Breast epithelium (tissue), 3 donors: ENCODE measurements around the gene MALRD1.

ENCODE experiments used
- POLR2A ChIP-seq: fragments of 450-650 bp; IDR thresholded peaks from one replicate; pipeline ENCODE4 v1.6.1; 2016; ENCODE audit warnings: antibody characterized with exemption, mild to moderate bottlenecking, moderate library complexity
- POLR2AphosphoS5 ChIP-seq, 3 donors: sonication (generic); formaldehyde crosslinking; IDR thresholded peaks; one replicate each; pipeline ENCODE4 v1.6.1; 2017; ENCODE audit warnings: antibody characterized with exemption in 3 of 3
- TF ChIP-seq, protein P1 (sequence below), 3 donors: fragments of 450-650 bp; IDR thresholded peaks; one replicate each; pipeline ENCODE4 v1.5.1; 2016 to 2017; ENCODE audit warnings: antibody characterized with exemption in 3 of 3, mild to moderate bottlenecking in 3 of 3, moderate library complexity in 3 of 3

DNA sequence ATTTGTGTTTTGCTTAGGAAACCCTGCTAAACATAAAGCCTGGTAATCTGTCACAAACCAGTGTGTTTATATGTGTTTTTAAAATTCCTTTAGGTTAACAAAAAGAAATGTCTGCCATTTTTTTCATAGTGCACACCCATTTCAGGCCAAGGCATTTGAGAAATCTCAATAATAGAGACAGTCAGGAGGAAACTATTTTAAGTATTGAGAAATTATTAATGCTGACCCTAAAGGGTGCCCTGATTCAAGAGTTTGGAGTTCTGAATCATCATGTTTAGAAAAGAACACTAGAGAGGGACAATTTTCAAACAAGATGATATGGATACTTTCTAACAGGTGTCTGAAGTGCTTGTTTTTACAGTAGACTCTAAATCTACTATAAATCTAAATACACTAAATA is 28.7 kb downstream of the MALRD1 start:
- TF ChIP-seq, protein P1, sequence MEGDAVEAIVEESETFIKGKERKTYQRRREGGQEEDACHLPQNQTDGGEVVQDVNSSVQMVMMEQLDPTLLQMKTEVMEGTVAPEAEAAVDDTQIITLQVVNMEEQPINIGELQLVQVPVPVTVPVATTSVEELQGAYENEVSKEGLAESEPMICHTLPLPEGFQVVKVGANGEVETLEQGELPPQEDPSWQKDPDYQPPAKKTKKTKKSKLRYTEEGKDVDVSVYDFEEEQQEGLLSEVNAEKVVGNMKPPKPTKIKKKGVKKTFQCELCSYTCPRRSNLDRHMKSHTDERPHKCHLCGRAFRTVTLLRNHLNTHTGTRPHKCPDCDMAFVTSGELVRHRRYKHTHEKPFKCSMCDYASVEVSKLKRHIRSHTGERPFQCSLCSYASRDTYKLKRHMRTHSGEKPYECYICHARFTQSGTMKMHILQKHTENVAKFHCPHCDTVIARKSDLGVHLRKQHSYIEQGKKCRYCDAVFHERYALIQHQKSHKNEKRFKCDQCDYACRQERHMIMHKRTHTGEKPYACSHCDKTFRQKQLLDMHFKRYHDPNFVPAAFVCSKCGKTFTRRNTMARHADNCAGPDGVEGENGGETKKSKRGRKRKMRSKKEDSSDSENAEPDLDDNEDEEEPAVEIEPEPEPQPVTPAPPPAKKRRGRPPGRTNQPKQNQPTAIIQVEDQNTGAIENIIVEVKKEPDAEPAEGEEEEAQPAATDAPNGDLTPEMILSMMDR (IDR thresholded peaks at IDR 0.05) = no peak
- TF ChIP-seq POLR2A (no peak), POLR2AphosphoS5 (IDR thresholded peaks at IDR 0.05) (no peak)
